ENCODE data around the gene MED27. TPM values are rescaled to one million over a fixed set of nuclear protein-coding genes. Genes with fewer than 3 reads are reported as not detected.

The MED27 gene
- total and polyA plus RNA-seq, 2 of the 8 experiments (the other 6 are each of a cell fraction or from before 2014, with no cell fraction given) = 29.9 to 56.5 TPM

DNA sequence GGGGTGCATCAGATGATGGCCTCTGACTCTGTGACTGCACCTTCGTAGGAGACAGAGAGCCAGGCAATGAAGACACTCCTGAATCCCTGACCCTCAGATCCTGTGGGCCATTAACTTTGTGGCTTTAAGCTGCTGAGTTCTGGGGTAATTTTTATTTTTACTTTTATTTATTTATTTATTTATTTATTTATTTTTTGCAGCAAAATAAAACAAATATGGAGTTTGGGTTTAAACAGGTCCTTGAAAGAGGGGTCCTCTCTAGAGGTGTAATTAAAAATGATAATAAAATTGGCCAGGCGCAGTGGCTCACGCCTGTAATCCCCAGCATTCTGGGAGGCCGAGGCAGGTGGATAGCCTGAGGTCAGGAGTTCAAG is 234.9 kb downstream of the MED27 start (continued):
- TF ChIP-seq, protein P1, sequence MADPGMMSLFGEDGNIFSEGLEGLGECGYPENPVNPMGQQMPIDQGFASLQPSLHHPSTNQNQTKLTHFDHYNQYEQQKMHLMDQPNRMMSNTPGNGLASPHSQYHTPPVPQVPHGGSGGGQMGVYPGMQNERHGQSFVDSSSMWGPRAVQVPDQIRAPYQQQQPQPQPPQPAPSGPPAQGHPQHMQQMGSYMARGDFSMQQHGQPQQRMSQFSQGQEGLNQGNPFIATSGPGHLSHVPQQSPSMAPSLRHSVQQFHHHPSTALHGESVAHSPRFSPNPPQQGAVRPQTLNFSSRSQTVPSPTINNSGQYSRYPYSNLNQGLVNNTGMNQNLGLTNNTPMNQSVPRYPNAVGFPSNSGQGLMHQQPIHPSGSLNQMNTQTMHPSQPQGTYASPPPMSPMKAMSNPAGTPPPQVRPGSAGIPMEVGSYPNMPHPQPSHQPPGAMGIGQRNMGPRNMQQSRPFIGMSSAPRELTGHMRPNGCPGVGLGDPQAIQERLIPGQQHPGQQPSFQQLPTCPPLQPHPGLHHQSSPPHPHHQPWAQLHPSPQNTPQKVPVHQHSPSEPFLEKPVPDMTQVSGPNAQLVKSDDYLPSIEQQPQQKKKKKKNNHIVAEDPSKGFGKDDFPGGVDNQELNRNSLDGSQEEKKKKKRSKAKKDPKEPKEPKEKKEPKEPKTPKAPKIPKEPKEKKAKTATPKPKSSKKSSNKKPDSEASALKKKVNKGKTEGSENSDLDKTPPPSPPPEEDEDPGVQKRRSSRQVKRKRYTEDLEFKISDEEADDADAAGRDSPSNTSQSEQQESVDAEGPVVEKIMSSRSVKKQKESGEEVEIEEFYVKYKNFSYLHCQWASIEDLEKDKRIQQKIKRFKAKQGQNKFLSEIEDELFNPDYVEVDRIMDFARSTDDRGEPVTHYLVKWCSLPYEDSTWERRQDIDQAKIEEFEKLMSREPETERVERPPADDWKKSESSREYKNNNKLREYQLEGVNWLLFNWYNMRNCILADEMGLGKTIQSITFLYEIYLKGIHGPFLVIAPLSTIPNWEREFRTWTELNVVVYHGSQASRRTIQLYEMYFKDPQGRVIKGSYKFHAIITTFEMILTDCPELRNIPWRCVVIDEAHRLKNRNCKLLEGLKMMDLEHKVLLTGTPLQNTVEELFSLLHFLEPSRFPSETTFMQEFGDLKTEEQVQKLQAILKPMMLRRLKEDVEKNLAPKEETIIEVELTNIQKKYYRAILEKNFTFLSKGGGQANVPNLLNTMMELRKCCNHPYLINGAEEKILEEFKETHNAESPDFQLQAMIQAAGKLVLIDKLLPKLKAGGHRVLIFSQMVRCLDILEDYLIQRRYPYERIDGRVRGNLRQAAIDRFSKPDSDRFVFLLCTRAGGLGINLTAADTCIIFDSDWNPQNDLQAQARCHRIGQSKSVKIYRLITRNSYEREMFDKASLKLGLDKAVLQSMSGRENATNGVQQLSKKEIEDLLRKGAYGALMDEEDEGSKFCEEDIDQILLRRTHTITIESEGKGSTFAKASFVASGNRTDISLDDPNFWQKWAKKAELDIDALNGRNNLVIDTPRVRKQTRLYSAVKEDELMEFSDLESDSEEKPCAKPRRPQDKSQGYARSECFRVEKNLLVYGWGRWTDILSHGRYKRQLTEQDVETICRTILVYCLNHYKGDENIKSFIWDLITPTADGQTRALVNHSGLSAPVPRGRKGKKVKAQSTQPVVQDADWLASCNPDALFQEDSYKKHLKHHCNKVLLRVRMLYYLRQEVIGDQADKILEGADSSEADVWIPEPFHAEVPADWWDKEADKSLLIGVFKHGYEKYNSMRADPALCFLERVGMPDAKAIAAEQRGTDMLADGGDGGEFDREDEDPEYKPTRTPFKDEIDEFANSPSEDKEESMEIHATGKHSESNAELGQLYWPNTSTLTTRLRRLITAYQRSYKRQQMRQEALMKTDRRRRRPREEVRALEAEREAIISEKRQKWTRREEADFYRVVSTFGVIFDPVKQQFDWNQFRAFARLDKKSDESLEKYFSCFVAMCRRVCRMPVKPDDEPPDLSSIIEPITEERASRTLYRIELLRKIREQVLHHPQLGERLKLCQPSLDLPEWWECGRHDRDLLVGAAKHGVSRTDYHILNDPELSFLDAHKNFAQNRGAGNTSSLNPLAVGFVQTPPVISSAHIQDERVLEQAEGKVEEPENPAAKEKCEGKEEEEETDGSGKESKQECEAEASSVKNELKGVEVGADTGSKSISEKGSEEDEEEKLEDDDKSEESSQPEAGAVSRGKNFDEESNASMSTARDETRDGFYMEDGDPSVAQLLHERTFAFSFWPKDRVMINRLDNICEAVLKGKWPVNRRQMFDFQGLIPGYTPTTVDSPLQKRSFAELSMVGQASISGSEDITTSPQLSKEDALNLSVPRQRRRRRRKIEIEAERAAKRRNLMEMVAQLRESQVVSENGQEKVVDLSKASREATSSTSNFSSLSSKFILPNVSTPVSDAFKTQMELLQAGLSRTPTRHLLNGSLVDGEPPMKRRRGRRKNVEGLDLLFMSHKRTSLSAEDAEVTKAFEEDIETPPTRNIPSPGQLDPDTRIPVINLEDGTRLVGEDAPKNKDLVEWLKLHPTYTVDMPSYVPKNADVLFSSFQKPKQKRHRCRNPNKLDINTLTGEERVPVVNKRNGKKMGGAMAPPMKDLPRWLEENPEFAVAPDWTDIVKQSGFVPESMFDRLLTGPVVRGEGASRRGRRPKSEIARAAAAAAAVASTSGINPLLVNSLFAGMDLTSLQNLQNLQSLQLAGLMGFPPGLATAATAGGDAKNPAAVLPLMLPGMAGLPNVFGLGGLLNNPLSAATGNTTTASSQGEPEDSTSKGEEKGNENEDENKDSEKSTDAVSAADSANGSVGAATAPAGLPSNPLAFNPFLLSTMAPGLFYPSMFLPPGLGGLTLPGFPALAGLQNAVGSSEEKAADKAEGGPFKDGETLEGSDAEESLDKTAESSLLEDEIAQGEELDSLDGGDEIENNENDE (IDR thresholded peaks at IDR 0.05; ENCODE audit: insufficient replicate concordance, low read length) = no peak
- TF ChIP-seq CBX8 (IDR thresholded peaks at IDR 0.05; ENCODE audit: borderline replicate concordance, low read depth, low read length) (no peak), RAD21 (IDR thresholded peaks at IDR 0.05 in 1 of 2, conservative IDR thresholded peaks at IDR 0.05 in 1 of 2; ENCODE audit: low read depth in 2 of 2, low read length in 2 of 2) (no peak), CHD2 (IDR thresholded peaks at IDR 0.05; ENCODE audit: low read length) (no peak), KDM5A (IDR thresholded peaks at IDR 0.05; ENCODE audit: low read length) (no peak), TEAD4 (IDR thresholded peaks at IDR 0.05; ENCODE audit: low read depth, low read length) (no peak)
